GM21528 (cell line): ENCODE data around the gene KIF21B.

Experiments used
- ATAC-seq: cut with Tn5 transposase; IDR thresholded peaks from one replicate; pipeline ENCODE4 v1.9.1; 2021; ENCODE audit warnings: mild to moderate bottlenecking, moderate library complexity; ENCODE audit not compliant: unreplicated experiment, low FRiP score

KIF21B gene, protein sequence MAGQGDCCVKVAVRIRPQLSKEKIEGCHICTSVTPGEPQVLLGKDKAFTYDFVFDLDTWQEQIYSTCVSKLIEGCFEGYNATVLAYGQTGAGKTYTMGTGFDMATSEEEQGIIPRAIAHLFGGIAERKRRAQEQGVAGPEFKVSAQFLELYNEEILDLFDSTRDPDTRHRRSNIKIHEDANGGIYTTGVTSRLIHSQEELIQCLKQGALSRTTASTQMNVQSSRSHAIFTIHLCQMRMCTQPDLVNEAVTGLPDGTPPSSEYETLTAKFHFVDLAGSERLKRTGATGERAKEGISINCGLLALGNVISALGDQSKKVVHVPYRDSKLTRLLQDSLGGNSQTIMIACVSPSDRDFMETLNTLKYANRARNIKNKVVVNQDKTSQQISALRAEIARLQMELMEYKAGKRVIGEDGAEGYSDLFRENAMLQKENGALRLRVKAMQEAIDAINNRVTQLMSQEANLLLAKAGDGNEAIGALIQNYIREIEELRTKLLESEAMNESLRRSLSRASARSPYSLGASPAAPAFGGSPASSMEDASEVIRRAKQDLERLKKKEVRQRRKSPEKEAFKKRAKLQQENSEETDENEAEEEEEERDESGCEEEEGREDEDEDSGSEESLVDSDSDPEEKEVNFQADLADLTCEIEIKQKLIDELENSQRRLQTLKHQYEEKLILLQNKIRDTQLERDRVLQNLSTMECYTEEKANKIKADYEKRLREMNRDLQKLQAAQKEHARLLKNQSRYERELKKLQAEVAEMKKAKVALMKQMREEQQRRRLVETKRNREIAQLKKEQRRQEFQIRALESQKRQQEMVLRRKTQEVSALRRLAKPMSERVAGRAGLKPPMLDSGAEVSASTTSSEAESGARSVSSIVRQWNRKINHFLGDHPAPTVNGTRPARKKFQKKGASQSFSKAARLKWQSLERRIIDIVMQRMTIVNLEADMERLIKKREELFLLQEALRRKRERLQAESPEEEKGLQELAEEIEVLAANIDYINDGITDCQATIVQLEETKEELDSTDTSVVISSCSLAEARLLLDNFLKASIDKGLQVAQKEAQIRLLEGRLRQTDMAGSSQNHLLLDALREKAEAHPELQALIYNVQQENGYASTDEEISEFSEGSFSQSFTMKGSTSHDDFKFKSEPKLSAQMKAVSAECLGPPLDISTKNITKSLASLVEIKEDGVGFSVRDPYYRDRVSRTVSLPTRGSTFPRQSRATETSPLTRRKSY (N-terminal part only)

DNA sequence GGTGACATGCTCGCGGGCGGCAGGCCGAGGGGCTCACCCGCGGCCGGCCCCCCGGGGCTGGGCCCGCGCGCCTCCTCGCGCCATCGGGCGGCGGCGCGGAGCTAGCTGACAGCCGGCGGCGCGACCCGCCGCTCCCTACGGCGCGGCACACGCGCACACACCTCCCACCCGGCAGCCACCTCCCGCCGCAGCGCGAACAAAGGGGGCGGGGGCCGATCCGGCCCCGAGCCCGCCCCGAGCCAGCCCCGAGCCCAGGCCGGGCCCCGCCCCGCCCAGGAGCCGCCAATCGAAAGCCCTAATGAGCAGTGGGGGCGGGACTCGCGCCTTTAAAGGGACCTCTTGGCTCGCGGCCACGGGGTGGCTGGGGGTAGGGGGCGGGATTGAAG, at the start of gene KIF21B:
TSS of gene KIF21B (minus strand) at position 198 of the 386 bp plus-strand sequence. CDS start 331 bp downstream, outside the sequence.
- peak; percentile 60 for ATAC-seq

DNA sequence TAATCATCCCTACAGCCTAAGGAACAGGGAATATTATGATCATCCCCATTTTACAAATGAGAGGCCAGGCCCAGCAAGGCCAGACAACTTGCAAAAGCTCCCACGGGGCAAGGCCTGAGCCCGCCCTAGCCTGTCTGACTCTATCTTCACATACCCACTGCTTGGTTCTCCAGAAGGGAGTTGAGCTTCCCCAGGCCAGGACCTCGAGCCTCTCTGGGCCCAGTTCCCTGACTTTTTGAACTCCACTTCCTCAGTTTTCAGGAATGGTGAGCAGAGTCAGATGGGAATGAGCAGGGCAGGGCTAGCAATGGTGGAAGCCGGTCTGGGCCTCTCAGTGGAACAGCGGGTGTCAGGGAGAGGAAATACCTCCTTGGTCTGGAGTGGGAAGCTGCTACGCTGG, 49.4 kb upstream of the KIF21B start:
- ATAC-seq = no peak

DNA sequence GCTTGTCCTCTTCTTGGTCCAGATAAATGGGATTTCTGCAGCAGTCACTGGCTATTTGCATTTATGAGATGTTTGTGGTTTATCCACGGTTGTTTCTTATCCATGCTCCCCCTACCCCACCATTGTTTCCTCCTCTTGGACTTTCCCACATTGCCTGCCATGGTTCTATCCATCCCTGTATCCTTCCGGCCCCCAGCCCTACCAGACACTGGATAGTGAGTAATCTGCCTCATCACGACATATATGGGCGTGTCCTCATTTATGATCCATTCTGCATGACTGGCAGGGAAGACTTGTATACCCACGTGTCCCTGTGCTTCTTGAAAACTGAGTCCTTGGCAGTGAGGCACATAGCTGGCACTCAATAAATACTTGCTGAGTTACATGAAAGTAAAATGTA, 48.6 kb upstream of the KIF21B start:
- no peak for ATAC-seq

DNA sequence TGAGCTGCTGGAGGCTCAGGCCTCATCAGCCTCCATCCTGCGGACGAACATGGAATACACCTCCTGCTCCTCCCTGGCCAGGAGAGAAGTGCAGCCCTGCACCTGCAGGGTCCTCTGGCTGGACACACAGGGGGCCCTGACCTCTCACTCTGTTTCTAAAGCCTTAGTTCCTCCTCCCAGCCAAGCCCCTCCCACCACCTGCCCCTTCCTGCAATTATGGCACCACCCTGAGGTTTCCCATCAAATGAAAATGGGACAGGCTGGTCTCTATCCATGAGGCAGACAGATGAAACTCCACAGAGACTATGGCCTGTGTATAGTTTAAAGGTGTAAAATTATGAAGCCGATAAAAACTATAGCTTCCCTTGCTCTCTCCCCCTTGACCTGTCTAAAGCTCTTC, 46.1 kb upstream of the KIF21B start:
- ATAC-seq = no peak

DNA sequence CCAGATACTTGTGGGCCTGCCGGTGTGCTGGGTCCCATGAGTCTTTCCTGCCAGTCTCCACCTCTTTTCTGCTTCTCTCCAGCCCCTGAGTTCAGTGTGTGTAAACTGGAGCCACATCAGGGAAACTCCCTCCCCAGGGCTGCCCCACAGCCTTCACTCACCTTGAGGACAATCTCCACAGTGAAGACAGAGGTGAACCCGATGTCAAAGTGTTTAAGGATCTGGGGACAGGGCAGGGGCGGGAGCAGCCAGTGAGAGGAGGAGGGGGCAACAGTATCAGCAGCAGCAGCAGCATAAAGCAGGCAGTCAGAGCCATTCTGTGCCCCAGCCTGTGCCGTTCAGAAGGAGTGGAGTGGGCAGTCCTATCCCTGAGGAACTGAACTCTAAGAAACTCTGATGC, 45.5 kb upstream of the KIF21B start:
- ATAC-seq = no peak

DNA sequence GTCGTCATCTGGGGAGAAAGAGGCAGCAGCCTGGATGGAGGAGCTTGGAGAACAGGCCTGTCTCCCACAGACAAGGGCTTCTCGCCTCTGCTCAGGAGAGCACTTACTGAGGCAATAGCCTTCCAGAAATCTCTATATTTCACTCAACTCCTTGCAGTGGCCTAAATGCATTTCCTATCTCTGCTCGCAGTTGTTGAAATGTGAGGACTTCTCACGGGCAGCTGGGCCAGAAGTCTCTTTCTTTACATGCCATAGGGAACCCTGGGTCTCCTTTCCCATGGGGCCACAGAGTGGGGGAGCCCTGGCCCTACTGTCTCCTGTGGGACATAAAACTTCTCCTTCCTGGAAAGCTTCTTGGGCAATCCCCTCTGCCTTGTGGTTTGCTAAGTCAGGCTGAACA, 43.5 kb upstream of the KIF21B start:
- no peak for ATAC-seq

DNA sequence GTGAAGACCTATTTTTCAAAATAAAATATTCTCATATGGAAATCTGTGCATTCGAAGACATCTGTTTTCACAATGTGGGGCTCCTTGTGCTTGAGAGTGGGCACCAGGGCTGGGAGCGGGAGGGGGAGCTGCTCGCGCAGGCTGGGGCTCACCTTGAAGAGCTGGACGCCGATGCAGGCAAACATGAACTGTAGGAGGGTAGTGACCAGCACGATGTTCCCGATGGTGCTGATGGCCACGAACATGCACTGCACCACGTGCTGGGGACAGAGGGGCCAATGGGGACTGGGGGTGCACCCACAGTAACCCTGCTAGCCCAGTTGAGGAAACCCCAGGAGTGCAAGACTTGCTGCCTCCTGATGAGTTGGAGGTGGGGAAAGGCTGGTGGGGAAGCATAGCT, 42.2 kb upstream of the KIF21B start:
- no peak for ATAC-seq

DNA sequence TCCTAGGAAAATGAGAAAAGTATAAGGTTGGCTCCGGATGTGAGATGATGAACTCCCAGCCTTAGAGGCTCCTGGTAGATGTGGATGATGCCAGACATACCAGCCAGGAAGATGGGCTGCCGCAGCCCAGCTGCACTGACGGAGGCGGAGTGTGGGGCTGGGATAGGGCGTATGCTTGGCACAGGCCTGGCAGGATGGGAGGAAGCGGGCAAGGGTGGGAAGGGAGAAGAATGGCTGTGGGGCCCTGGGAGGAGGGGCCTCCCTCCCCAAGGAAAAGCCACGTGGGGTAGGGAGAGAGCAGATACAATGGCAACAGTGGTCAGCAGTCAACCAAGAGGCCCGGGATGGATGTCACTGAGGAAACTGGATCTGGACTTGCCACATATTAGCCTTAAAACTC, 41.3 kb upstream of the KIF21B start:
- ATAC-seq = no peak

DNA sequence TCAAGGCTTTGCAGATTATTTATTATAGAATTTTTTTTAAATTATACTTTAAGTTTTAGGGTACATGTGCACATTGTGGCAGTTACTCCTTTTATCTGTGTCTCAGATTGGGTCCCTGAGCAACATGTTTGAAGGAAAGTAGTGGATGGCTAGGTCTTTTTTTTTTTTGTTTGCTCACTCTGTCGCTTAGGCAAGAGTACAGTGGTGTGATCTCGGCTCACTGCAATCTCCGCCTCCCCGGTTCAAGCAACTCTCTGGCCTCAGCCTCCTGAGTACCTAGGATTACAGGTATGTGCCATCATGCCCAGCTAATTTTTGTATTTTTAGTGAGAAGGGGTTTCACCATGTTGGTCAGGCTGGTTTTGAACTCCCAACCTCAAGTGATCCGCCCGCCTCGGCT, 39.6 kb upstream of the KIF21B start:
- ATAC-seq = no peak

DNA sequence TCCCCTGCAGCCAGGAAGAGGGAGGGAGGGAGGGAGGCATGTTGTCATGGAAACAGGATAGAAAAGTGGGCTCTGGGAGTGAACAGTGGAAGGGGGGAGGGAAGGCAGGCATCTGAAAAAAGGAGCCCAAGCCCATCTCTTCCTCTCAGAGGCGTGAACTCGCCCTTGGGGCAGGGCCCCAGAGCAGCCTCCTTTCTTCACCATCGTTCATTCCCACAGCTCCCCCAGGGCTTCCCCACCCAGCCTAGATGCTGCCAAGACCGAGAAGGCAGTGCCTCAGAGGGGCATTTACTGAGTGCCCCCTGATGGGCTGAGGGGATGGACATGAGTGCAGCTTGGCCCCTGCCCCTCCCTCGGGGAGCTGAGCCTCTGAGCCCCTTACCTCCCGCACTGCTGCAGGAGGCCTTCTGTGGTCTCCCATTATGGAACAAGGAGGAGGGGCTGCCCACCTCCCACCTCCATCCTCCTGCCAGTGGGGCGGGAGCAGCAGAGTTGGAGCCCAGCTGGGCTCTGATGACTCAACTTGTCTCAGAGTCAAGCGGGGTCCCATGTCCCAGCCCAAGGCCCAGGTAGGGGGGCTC, 39.1 kb upstream of the KIF21B start:
- ATAC-seq = no peak

DNA sequence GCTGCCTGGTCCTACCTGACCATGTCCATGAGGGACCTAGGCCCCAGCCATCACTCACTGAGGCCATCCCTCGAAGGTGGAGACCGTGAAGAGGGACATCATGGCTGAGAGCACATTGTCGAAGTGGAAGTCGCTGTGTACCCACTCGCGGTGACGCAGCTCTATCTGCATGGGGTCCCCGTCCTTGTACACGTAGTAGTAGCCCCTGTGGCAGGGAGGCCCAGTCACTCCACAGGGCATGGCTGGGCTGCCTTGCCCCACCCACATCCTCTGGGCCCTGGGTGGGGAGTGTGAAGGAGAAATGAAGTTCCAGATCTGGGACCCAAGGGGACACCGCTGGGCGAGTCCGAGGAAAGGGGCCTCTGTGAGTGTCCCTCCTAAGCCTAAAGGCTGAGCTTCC, 38.4 kb upstream of the KIF21B start:
- no peak for ATAC-seq

DNA sequence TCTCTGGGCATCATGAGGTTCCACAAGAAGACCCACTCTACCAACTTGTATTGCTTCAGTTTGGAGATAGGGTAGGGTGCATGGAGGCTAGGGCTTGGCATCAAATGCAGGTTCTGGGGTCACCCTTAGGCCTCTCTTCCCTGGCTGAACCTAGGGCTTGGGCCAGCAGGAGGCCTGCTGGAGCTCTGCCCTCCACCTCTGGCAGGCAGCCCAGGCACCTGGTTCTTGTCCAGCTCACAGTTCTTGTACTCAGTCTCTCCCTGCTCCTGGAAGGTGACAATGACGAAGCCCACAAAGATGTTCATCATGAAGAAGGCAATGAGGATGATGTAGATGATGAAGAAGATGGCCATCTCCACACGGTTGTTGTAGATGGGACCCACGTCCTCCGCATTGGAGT, 37.5 kb upstream of the KIF21B start:
- no peak for ATAC-seq

DNA sequence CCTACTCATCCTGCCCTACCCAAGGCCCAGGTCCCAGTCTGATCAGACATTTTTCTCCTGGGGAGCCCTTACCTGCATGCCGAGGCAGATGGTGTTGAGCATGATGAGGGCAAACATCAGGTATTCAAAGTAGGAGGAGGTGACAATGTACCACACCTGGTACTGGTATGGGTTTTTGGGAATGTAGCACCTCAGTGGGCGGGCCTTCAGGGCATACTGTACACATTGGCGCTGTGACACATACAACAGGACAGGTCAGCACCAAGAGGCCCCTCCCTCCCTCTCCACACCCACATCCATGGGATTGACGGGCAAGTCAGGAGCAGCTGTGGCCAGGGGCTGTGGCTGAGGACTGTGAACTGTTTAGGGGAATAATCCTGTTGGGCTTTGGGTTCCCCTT, 37.1 kb upstream of the KIF21B start:
- ATAC-seq = no peak

DNA sequence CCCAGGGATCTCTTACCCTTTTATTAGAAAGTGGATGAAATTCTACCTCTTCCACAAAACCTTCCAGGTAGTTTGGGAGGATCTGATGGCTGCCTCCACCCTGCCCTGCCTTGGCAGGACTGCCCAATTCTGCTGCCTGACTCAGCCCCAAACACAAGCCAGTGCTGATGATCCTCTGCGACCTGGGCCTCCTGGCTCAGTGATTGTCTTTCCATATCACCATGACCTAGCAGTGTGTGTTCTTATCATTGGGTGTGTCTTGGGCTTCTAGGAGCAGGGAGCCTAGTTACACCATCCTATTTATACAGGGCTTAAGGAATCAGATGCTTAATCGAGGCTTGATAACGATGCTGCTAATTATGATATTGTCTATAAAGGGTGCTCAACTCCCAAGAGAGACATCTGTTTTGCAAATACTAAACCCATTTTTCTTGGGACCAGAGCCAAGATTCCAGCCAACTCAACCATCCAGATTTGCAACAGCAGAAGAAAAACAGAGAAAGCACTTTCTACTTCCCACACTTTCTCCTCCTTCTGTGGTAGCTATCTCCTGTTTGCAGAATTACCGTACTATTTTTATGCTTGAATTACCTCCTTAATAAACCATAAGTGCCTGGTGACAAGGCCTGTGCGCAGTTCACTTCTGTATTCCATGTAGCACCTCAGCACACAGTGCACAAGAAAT, 36.5 kb upstream of the KIF21B start:
- no peak for ATAC-seq

DNA sequence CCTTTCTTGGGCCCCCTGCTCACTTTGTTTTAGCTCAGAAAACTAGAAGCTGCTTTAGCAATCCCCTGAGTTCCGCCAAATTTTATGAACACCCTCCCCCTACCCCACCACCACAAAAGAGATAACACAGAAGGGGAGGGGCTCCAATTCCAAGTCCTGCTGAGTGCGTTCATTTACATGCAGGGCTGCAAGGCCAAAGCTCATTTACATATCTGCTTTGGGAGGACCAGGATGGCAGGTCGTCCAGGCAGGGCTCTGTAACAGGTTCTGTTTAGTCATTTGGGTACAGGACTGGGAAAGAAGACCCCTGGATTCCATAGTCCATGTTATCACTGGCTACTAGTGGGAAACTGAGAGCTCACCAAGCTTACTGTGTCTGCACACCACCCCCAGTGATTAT, 35.9 kb upstream of the KIF21B start:
- ATAC-seq = no peak

DNA sequence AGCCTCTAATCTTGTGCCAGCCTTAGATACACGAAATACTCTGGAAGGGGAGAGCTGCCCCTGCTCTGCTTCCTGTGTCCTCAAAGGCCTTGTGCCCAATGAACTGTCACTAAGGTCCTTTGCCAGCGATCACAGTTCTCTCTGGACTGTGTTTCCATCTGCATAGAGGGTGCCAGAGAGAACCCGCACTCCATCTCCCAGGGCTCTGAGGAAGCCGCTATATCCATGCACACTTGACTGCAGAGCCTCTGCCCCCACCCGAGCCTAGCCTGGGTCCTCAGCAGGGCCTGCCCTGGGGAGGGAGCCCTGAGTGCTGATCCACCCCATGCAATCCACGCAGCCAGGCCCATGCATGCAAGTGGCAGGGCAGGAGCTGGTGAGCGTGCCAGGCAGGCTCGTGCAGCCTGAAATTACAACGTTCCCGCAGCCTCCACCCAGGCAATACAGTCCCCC, 30.6 kb upstream of the KIF21B start:
- ATAC-seq = no peak

DNA sequence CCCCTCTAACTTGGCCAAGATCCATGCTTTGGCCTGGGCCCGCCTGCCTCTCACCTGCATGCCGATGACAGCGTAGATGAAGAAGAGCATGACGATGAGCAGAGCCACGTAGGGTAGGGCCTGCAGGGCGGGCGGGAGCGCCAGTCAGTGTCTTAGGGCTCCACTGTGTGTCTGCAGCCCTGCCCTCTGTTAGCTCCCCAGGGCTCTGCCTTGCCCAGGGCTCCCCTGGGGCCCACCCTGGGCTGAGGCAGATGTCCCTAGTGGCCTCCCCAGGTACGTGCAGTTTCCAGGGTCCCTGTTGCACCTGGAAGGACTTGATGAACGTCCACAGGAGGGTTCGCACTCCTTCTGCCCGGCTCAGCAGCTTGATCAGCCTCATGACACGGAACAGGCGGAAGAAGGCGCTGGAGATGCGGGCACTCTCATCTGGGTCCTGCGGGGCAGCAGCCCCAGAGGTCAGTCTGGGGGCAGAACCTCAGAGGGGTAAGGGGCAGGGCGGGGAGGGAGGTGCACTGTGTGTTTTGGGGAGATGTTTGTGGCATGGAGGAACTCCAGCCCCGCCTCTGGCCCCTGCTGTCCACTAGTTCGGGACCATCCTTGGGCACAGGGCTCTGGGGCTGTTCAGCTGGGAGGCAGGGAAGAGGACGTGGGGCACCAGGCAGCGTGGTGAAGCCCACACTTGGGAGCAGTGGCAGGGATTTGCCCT, 29.8 kb upstream of the KIF21B start:
- ATAC-seq = no peak

DNA sequence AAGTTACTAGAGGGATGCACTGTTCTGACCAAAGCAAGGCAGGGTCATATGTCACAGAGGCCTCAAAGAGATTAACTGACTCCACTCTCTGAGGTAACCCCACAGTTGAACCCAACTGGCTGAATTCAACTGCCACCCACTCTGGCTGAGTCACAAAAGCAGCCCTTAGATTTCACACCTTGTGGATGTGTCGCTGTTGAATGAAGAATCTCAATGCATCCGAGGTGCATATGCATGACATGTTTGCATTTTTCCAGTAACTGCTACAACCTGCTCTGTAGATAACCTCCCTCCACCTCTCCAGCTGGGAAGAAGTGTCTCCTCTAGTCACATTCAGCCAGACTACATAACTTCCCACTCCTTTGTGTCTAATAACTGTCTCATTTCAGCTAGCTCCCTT, 27.9 kb upstream of the KIF21B start:
- no peak for ATAC-seq

DNA sequence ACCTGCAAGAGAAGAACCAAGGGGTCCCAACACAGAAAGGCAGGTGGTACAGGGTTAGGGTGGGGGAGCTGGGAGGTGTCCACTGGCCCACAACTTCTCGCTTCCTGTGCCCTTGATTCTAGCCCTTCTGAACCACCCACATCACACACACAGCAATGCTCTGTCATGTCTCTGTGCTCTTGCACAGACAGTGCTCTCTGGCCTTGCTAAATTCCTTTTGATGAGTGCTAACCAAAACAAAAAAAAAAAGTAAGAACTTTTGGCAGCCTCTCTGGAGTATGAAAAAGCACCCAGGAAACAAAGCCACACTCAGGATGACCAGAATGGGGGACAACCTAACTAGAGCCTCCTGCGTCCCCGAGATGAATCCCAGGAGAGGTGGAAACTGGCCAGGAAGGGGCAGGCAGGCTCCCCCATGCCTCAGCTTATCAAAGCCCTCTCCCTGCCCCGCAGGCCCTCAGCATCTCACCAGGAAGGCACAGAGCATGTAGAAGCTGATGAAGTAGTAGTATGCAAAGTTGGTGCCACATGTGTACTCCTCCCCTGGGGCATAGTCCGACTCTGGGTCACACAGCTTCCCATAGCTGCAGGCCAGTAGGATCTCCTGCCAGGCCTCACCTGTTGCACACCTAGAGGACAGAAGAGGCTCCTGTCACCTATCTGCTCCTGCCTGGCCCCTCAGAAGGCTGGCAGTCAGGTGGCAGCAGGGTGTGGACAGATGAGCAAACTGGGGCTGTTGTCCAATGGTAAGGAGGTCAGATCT, 27.2 kb upstream of the KIF21B start:
- ATAC-seq = no peak
